GM12891 (cell line): ENCODE results near the gene MED12L.

ENCODE experiments used
- POLR2A ChIP-seq: IDR thresholded peaks from 2 replicates; pipeline ENCODE4 v1.6.1; 2011; ENCODE audit warnings: low read depth, low read length, control low read depth
- POLR2AphosphoS5 ChIP-seq: IDR thresholded peaks from 2 replicates; pipeline ENCODE4 v1.6.1; 2011; ENCODE audit warnings: low read depth, low read length, control low read depth

DNA sequence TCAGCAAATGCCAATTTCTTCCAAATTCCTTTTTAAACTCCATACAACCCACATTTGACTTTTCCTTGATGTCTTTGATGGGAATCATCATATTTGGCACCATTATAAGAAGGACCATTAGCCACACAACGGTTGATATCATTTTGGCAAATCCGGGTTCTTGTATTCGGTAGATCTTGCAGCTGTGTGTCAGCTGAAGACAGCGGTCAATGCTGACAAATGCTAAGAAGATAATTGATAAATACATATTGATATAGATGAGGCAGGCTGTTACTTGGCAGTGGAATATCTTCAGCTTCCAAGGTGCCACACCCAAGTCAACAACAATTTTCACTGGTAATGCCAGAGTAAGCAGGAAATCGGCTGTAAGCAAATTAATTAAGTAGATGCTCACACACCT is 113.4 kb downstream of the MED12L start:
- TF ChIP-seq POLR2A (no peak), POLR2AphosphoS5 (no peak)
